ENCODE results near the gene S100A4. TPM values are rescaled to one million over a fixed set of nuclear protein-coding genes. Genes with fewer than 3 reads are reported as not detected.

The S100A4 gene
- polyA plus RNA-seq, 1 experiment, result 20.0 TPM

DNA sequence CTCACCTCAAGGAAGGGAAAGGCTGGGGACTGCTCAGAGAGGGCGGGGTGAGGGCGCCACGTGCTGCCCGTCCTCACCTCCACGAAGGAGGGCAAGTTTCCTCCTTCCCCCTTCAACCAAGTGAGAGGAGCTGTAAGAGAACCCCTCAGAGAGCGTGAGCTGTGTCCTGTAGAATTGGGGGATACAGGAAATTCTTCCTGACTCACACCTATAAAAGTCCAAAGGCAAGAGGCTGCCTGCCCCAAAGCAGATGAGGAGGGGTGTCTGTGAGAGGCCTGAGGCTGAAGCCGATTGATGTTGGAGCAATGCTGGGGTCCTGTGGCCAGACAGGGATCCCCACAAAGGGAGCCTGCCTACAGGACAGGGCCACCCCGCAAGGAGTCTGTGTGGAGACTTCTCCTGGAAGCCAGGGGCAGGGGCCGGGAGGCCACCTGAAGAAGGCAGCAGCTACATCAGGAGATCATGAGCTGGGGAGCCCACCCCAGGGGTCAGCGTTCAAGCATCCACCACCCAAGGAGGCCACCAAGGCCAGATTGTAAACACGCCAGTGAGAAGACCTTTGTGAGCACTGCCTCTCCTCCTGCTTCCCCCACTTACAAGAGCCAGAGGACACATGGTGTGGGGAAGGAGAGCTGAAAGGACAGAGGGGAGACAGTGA, 37.6 kb downstream of the S100A4 start:
- ChIA-PET POLR2A (interaction anchor here (1.7 to 2.3 kb wide), 3 partner anchors 58 to 126 kb away, joined by 6 to 23 read pairs (median 14); partner anchors contain the start of gene CHTOP), CTCF (interaction anchor here (0.8 to 6.2 kb wide), 8 partner anchors 12 to 156 kb away, joined by 3 to 163 read pairs (median 4); no protein-coding TSS in a partner anchor)
- H3K9me3 ChIP-seq (ENCODE audit: control insufficient read depth, insufficient read depth, low read length), result no peaks in the 10 kb centered on the region
- H3K4me3 ChIP-seq (ENCODE audit: low read depth, low read length), result no peak overlapping the region
- TF ChIP-seq, protein P1, sequence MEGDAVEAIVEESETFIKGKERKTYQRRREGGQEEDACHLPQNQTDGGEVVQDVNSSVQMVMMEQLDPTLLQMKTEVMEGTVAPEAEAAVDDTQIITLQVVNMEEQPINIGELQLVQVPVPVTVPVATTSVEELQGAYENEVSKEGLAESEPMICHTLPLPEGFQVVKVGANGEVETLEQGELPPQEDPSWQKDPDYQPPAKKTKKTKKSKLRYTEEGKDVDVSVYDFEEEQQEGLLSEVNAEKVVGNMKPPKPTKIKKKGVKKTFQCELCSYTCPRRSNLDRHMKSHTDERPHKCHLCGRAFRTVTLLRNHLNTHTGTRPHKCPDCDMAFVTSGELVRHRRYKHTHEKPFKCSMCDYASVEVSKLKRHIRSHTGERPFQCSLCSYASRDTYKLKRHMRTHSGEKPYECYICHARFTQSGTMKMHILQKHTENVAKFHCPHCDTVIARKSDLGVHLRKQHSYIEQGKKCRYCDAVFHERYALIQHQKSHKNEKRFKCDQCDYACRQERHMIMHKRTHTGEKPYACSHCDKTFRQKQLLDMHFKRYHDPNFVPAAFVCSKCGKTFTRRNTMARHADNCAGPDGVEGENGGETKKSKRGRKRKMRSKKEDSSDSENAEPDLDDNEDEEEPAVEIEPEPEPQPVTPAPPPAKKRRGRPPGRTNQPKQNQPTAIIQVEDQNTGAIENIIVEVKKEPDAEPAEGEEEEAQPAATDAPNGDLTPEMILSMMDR (IDR thresholded peaks at IDR 0.05; ENCODE audit: low read depth, low read length), result no peak
- no peak for DNase-seq (ENCODE audit: low read depth, low spot score)
- H3K27me3 ChIP-seq (ENCODE audit: control insufficient read depth, insufficient read depth, low read length), result no peaks in the 10 kb centered on the region
- peak overlapping the region; percentile 31 for H3K27ac ChIP-seq (ENCODE audit: low read depth, low read length)

DNA sequence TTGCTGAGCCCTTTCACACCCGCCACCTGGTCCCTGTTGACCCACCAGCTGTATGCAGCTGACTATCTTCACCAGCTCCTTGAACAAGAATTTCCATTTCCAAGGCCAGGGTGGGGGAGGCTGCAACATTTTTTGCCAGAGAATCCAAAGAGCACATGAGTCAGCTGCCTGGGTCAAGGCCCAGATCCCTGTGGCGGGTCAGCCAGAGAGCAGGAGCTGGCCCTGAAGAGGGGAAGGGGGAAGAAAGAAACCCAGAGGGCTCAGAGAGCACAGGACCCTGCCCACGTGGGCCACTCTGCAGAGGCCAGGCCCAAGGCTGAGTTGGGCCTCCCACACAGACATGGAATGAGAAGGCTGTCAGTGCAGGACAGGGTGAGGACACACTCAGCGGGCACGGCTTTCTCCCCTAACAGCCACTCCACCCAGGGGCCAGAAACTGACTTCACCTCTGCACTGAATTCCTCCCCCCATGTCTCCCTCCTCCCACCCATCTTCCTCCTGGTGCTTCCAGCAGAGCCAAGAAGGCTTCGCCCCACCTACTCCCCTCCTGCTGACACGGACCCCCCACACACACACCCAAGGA, 38.7 kb downstream of the S100A4 start:
- no peaks in the 10 kb centered on the region for H3K27me3 ChIP-seq (ENCODE audit: control insufficient read depth, insufficient read depth, low read length)
- CTCF ChIA-PET, result interaction anchor here (1.5 to 6.2 kb wide), 4 partner anchors 11 to 154 kb away, joined by 7 to 163 read pairs (median 16); no protein-coding TSS in a partner anchor
- H3K9me3 ChIP-seq (ENCODE audit: control insufficient read depth, insufficient read depth, low read length), result no peaks in the 10 kb centered on the region
- no peak overlapping the region for H3K4me3 ChIP-seq (ENCODE audit: low read depth, low read length)
- DNase-seq (ENCODE audit: low read depth, low spot score), result peak; percentile 90
- TF ChIP-seq, protein P1 (IDR thresholded peaks at IDR 0.05; ENCODE audit: low read depth, low read length), result no peak
- peak overlapping the region; percentile 90 for H3K27ac ChIP-seq (ENCODE audit: low read depth, low read length)
- POLR2A ChIA-PET, result interaction anchor here (0.7 to 2.3 kb wide), 12 partner anchors 16 to 1554 kb away, joined by 3 to 23 read pairs (median 5); partner anchors contain the start of genes CHTOP, S100A13, S100A14 and S100A6

DNA sequence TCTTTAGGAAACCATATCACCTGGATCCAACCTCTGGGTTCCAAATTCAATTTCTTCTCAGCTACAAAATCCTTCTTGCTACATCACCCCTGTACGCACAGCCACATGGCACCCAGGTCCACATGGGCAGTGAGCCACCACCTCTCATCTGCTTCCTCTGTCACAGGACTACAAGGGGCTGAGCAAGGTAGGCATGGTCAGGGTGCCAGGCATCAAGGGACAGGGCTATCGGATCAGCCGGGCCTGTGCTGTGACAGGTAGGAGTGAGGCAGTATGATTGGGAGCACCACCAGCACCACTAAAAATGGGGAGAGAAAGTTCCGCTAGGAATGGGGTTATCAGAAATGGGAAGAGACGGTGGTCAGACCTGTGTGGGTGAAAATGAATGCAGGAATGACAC, 39.2 kb downstream of the S100A4 start:
- TF ChIP-seq, protein P1 (IDR thresholded peaks at IDR 0.05; ENCODE audit: low read depth, low read length), result no peak
- H3K9me3 ChIP-seq (ENCODE audit: control insufficient read depth, insufficient read depth, low read length), result no peaks in the 10 kb centered on the region
- peak overlapping the region; percentile 59 for H3K27ac ChIP-seq (ENCODE audit: low read depth, low read length)
- ChIA-PET CTCF (interaction anchor here (1.5 to 6.2 kb wide), 4 partner anchors 11 to 154 kb away, joined by 7 to 163 read pairs (median 16); no protein-coding TSS in a partner anchor), POLR2A (interaction anchor here (0.7 to 2.3 kb wide), 12 partner anchors 16 to 1554 kb away, joined by 3 to 23 read pairs (median 5); partner anchors contain the start of genes CHTOP, S100A13, S100A14 and S100A6)
- H3K27me3 ChIP-seq (ENCODE audit: control insufficient read depth, insufficient read depth, low read length), result no peaks in the 10 kb centered on the region
- DNase-seq (ENCODE audit: low read depth, low spot score), result no peak
- no peak overlapping the region for H3K4me3 ChIP-seq (ENCODE audit: low read depth, low read length)

DNA sequence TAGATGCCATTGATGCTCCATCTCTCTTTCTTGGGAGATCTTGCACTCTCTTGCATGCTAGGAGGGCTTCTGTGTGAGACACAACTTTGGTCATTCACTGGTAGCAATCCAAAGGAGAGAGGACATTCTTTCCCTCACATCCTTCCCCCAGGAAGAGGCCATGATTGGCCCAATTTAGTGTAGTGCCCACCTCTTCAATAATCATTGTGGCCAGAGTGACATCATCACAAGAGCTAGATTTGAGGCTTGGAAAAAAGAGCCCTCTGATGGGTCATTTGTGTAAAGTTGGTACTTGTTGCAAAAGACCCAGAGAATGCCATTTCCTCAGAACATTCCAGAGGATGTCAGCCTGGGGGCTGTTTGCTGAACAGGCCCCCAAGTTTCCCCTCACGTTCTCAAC, 40.0 kb downstream of the S100A4 start:
- ChIA-PET CTCF (interaction anchor here (2.2 to 3.3 kb wide), 2 partner anchors 10 to 153 kb away, joined by 14 to 19 read pairs; no protein-coding TSS in a partner anchor), POLR2A (interaction anchor here (1.5 kb wide), 1 partner anchor 15 kb away, joined by 5 read pairs; no protein-coding TSS in a partner anchor)
- H3K4me3 ChIP-seq (ENCODE audit: low read depth, low read length), result no peak overlapping the region
- no peak overlapping the region for H3K27ac ChIP-seq (ENCODE audit: low read depth, low read length)
- TF ChIP-seq, protein P1 (IDR thresholded peaks at IDR 0.05; ENCODE audit: low read depth, low read length), result no peak
- no peak for DNase-seq (ENCODE audit: low read depth, low spot score)
- H3K27me3 ChIP-seq (ENCODE audit: control insufficient read depth, insufficient read depth, low read length), result no peaks in the 10 kb centered on the region
- no peaks in the 10 kb centered on the region for H3K9me3 ChIP-seq (ENCODE audit: control insufficient read depth, insufficient read depth, low read length)

Data from AG04450 (cell line).